GM21825 (cell line): ENCODE results near the gene SCG5.

Experiments
- ATAC-seq: cut with Tn5 transposase; IDR thresholded peaks from one replicate; pipeline ENCODE4 v1.9.1; 2021; ENCODE audit warnings: mild to moderate bottlenecking, moderate library complexity; ENCODE audit not compliant: unreplicated experiment

SCG5 gene

DNA sequence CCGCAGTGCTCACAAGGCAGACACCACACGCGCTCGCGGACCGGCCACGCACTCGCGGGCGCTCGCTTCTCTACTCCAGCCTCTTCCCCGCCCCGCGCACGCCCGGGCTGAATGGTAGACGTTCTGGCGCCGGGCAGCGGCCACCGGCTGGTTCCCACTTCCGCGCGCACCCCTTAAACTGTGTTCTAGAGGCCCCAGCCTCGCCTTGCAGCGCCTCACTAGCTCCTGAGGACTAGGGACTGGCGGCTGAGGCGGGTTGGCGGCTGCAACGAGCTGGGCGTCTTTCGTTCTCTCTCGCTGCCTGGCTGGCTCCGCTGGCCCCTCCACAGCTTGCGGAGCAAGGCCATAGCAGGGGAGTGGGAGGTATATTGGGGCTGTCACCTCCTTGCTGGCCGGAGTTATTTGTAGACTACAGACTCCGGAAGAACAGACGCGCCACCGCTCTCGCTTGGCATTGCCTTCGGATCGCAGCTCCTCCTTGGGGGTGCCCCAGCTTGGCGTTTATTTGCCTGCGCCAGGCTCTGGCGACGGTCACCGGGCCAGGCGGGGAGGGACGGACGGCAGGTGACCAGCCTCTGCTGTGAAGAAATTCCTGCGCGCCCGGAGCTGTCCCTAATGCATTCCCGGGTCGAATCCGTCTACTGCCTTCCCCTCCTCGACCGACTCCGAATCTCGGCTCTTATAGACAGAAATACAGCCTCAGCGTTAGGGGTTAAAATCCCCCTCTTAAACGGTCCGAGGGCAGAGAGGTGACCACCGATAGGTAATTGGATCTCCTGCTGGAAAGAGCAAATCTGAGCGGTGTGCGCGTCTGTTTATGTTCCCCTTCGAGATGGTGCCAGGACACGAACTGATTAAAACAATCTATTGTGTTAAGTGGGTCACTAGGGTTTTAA, 77.6 kb downstream of the SCG5 start:
- no peak for ATAC-seq

DNA sequence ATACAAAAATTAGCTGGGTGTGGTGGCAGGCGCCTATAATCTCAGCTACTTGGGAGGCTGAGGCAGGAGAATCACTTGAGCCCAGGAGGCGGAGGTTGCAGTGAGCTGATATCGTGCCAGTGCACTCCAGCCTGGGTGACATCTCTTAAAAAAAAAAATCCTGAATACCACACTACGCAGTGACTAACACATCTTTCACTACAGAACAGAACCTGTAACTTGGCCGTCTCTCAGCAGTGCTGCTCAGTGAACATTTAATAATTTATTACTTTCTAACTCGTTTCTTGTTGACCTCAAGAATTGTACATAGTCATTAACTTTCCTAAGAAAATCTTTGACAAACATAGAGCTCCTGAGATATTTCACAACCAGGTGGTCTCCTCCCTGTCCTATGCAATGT, 80.1 kb downstream of the SCG5 start:
- no peak for ATAC-seq

DNA sequence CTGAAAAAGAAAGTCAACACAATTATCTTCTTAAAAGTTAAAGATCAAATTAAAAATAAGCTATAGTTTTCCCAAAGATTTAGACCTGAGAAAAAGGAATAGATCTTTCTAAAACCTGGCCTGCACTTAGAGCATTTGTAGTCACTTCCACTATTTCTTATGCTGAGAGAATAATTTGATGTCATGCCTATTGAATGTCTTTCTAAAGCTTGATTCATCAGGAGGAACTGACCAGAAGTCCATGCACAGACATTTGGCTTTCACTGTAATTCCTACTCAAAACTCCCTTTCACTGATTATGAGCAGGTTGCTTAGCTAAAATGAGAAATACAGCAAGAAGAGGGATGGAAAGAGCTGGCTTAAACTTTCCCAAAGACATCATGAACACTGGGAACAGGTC, 80.6 kb downstream of the SCG5 start:
- no peak for ATAC-seq

DNA sequence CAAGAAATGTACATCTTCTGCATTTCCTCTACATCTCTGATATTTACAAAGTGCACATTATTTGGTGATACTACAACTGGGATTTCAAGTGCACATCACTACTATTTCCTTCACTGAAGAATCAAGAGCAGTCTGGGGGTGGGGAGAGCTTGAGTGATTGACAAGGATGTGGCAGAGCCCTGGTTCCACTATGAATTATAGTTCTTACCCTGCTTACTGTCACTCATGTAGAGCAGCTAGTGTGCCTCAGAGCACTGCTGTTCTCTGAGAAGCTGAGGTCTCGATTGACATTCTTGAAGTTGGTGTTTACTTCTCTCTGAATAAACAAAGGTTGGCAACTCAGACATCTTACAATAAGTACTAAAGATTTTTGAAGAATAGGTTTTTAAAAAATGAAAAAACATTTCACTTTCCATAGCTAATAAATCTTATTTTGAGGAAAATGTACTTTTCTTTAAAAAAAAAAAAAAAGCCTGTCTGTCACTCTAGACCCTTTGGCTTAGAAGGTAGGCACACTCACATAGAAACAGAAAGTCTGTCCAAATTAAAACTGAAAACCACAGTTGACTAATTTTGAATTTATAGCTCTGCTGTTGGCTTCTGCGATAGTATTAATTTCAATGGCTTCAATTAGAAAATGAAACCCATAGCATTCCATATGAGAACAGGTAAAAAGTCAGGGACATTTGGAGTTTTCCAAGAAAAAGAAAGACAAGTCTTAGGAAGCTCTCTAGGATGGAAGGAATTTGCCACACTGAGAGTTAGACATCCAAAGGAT, 81.8 kb downstream of the SCG5 start:
- ATAC-seq: peak; percentile 84

DNA sequence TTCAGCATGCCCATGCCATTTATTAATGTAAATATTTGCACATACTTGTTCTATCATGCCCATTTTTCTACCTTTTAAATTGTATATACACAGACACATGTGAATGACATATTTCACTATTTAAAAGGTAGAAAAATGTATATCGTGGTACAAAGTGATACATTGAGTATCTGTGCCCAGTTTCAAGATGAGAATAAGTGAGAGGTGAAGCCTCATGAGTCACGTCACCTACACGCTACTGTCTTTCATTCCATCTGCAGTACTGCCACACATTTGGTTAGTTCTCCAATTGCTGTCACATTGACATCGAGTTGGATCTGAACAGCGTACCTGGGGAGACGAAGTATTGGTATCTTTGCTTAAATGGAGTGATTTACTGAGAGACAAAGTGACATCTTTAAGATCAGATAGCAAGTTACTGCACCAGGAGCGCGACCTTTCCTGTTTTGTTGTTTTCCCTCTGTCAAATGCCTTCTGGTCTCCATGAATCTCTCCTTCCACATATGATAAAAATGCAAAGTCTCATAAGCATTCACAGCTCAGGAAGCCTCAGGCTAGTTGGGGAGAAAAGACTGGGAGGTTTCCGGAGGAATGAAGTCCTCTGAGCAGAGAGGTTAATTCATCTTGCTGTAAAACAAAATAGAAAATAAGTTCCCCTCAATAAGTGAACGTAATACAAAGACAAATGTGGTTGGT, 88.3 kb downstream of the SCG5 start:
- no peak for ATAC-seq

DNA sequence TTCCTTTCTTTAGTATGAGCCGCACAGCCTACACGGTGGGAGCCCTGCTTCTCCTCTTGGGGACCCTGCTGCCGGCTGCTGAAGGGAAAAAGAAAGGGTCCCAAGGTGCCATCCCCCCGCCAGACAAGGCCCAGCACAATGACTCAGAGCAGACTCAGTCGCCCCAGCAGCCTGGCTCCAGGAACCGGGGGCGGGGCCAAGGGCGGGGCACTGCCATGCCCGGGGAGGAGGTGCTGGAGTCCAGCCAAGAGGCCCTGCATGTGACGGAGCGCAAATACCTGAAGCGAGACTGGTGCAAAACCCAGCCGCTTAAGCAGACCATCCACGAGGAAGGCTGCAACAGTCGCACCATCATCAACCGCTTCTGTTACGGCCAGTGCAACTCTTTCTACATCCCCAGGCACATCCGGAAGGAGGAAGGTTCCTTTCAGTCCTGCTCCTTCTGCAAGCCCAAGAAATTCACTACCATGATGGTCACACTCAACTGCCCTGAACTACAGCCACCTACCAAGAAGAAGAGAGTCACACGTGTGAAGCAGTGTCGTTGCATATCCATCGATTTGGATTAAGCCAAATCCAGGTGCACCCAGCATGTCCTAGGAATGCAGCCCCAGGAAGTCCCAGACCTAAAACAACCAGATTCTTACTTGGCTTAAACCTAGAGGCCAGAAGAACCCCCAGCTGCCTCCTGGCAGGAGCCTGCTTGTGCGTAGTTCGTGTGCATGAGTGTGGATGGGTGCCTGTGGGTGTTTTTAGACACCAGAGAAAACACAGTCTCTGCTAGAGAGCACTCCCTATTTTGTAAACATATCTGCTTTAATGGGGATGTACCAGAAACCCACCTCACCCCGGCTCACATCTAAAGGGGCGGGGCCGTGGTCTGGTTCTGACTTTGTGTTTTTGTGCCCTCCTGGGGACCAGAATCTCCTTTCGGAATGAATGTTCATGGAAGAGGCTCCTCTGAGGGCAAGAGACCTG, 89.5 kb downstream of the SCG5 start:
- no peak for ATAC-seq

DNA sequence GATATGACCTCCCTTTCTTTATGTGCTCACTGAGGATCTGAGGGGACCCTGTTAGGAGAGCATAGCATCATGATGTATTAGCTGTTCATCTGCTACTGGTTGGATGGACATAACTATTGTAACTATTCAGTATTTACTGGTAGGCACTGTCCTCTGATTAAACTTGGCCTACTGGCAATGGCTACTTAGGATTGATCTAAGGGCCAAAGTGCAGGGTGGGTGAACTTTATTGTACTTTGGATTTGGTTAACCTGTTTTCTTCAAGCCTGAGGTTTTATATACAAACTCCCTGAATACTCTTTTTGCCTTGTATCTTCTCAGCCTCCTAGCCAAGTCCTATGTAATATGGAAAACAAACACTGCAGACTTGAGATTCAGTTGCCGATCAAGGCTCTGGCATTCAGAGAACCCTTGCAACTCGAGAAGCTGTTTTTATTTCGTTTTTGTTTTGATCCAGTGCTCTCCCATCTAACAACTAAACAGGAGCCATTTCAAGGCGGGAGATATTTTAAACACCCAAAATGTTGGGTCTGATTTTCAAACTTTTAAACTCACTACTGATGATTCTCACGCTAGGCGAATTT, 91.2 kb downstream of the SCG5 start:
- ATAC-seq: no peak

DNA sequence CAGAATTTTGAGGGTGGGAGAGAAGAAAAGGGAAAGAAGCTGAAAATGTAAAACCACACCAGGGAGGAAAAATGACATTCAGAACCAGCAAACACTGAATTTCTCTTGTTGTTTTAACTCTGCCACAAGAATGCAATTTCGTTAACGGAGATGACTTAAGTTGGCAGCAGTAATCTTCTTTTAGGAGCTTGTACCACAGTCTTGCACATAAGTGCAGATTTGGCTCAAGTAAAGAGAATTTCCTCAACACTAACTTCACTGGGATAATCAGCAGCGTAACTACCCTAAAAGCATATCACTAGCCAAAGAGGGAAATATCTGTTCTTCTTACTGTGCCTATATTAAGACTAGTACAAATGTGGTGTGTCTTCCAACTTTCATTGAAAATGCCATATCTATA, 91.8 kb downstream of the SCG5 start:
- no peak for ATAC-seq

DNA sequence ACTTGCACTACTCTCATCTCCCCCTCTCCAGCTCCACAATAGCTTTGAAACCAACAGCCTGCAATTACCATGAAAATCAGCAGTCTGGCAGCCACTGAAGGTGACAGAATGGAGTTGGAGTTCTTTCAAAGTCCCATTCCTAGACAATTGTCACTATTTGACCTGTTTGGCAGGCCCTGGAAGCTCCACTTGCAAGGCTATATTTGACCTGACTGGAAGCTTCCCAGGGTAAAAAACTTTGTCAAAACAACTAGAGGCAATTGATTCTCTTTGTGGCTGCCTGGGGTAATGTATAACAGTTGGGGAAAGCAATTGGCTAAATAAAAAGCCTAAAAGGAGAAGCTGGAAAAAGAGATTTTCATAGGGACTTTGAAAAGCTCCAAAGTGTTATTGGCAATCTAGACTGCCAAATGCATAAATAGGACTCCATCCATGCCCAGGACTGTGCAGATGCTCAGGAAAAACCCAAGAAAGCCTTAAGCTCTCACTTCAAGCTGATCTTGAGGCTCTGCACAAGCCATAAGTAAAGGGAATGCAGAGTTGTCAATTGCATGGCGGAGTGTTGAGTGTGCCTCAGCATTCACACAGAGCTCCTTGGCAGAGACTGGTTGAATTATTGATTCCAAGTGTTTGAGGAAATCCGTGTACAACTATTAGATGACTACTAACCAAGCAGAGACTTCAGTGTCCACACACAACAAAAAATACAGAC, 94.6 kb downstream of the SCG5 start:
- no peak for ATAC-seq

DNA sequence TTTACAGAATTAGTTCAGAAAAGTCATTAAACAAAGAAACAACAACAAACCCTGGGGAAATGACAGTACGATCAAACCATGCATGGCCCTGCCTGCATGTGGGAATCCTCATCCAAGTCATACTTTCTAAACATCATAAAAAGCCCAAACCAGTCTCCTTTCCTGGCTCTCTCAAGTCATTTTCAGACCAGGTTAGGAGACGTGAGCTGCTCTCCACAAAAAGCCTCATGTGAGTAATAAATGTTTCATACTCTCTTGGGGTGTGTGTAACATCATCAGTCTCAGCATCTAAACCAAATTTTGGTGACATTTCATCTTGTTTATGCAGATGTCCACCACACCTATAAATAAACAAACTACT, 95.2 kb downstream of the SCG5 start:
- ATAC-seq: no peak

DNA sequence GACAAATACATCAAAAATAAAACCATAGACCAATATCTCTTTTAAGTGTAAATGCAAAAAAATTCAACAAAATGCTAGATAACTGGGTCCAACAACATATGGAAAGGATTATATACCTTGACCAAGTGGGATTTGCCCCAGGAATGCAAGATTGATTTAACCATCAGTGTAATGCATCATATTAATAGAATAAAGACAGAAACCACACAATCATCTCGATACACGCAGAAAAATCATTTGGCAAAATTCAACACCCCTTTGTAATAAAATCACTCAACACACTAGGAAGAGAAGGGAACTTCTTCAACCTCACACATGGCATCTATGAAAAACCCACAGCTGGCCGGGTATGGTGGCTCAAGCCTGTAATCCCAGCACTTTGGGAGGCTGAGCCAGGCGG, 95.8 kb downstream of the SCG5 start:
- ATAC-seq: no peak

DNA sequence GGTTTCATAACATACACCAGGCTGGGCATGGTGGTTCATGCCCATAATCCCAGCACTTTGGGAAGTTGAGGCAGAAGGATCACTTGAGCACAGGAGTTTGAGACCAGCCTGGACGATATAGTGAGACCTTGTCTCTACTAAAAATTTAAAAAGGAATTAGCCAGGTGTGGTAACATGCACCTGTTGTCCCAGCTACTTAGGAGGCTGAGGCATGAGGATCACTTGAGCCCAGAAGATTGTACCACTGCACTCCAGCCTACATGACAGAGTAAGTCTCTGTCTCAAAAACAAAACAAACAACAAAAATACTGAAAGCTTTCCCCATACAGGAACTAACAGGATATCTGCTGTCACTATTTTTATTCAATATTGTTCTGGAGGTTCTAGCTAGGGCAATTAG, 97.2 kb downstream of the SCG5 start:
- ATAC-seq: no peak

DNA sequence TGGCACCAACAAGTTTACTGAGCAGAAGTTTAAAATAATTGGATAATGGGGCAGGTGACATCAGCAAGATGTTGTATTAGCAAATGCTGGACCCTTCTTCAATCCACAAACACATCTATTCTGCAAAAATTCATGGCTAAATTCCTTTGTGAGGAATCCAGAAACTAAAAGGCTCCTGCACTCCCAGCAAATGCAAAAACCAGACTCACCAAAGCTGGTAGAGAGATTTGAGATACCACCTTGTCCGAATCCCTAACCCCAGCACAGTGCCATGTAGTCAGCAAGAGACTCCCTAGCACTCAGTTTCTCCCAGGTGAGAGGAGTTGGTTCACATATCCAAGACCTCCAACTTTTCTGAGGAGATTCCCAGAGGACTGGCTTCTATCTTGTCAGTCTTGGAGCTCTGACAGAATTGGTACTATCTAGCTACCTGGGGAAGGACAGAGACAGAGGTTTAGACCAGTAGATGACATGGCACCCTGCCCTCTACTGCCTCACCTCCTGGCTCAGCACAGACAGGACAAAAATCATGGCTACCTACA, 98.1 kb downstream of the SCG5 start:
- ATAC-seq: no peak

DNA sequence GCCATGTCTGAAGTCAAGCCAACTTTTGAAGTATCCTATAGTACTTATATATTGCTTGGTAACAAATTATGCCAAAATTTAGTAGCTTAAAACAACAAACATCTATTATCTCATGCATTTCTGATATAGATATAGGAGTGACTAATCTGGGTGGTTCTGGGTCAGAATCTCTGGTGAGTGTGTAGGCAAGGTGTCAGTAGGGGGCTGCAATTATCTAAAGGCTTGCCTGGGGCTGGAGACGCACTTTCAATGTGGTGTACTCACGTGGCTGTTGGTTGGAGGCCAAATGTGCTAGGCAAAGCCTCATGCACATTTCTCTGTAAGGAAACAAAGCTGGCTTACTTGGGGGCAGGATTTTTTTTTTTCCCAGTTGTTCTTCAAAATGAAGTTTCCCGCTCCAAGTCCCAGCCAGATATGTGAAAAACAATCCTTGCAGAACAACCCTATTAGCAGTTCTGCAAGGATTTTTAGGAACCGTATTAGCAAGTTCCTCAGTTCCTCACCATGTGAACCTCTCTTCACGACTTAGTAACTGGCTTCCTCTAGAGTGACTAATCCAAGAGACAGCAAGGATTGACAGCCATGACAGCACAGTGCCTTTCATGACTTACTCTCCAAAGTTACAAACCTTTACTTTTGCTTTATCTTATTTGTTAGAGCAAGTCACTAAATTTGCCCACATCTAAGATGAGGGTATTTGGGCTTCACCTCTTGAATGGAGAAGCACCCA, 102.1 kb downstream of the SCG5 start:
- ATAC-seq: no peak

DNA sequence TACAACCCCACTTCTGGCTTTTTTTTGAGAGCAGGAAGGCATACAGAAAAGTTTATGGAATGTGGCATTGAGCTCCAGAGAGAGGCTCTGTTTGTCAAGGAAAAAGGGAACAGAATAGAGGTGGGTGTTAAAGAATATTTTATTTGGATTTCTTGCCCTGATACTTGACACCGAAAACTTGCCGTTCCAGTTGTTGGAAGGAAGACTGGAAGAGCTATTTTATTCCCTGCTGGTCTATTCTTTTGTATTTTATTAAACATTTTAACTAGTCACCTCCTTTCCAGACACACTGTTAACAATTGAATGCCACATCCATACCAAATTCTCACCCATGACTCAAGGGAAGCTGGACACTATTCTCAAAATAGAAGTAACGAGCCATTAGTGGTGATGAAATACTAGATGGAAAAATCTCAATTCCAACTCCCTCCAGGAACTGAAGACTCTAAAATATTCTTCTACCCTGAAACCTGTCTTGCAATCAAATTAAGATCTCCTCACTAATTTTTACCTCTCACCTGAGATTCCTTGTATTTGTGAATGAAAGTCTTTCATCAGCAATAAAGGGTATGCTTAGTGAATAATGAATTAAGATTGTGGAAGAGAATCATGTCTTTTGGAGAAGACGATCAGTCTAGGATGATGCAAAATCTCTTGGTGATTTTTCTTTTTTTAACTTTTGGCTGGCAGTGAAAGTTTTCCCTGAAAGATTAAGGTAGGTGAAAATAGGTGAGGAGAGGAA, 104.8 kb downstream of the SCG5 start:
- ATAC-seq: no peak
